HG02938 (cell line): ENCODE results near the gene NIN.

Experiments used
- ATAC-seq: cut with Tn5 transposase; IDR thresholded peaks from one replicate; pipeline ENCODE4 v1.9.1; 2021; ENCODE audit warnings: mild to moderate bottlenecking, moderate library complexity; ENCODE audit not compliant: unreplicated experiment

NIN gene

DNA sequence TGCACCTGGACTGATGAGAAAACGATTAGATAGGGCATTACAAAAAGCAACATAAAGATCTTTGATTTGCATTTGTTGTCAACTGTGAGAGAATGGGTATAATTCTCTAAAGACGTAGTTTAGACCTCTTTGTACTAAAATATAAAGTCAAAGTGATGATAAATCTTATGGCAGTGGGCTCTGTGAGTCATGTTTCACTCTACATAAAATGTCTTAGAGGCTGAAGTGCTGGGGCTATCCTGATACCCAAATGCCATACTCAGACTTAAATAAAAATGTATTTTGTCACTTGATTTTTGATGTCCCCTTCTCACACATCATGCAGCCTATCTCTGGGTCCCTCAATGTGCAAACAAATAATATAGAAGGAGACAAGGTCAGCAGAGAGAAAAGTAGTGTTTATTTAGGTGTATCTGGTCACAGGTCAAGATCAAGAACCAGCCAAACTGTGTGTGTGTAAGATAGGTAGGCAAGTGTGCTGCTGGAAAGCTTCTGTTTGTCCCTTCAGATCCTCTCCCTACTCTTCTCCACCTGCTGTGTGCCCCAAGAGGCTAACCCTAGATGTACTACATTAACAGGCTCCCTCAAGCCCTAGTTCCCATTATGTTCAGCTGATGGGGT, 7.0 kb upstream of the NIN start:
- no peak for ATAC-seq

DNA sequence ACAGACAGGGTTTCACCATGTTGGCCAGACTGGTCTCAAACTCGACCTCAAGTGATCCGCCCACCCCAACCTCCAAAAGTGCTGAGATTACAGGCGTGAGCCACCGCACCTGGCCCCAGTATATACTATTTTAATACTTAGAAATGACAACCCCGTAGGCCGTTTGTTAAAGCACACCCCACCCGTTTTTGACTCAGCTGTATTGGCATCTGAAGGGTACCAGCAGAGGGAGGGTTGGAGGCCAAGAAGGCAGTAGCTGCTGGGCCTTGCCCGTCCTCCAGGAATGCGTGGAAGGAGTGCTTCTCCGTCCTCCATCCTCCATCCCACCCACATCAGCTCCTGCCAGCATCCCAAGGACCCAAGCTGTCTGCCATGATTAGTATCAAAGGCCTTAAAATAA, 6.3 kb upstream of the NIN start:
- ATAC-seq, result no peak

DNA sequence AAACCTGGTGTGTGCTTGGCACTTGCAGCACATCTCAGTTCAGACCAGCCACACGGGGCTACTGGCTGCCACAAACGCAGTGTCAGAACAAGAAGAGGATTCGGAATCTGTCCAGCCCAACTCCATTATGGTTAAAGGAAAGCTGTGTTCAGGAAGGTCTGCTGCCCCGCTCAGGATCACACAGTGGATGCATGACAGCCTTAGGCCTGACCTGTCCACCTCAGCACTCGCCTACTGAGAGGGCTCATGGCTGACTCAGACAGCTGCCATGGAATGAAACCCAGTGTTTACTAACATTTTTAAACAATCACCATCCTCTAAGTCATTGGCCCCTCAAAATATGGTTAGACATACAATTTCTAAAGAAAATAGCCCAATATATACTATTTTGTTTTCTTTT, 5.6 kb upstream of the NIN start:
- ATAC-seq, result no peak

DNA sequence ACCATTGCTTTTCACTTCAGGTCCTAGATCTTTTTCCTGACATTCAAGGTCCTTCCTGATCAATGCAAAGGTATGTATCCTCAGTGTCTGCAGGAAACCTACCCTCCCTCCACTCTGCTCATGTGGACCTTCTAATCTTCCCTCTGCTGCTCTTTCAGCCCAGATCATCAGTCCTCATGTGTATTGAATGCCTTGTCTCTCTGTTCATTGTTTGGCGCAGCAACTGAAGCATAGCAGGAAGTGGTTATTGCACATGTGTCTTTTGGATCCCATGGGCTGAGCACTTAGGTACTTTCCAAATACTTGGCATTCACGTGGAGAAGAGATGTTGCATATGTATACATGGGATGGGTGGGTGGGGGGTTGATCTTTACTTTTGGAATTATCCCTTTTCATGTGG, 4.3 kb upstream of the NIN start:
- no peak for ATAC-seq

DNA sequence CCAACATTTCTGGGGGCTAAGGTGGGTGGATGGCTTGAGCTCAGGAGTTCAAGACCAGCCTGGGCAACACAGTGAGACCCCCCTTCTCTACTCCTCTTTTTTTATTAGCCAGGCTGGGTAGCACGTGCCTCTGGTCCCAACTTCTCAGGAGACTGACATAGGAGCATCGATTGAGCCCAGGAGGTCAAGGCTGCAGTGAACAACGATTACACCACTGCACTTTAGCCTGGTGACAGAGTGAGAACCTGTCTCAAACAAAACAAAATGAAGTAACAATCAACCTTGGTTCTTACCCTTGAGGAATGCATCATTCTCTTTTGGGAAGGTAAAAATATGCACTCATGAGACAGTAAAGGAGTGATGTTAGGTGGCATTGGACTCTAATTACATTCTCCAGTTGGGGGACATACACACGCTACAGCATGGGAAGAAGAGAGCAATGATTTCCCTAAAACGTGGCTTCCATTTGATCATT, 3.9 kb upstream of the NIN start:
- ATAC-seq, result no peak

DNA sequence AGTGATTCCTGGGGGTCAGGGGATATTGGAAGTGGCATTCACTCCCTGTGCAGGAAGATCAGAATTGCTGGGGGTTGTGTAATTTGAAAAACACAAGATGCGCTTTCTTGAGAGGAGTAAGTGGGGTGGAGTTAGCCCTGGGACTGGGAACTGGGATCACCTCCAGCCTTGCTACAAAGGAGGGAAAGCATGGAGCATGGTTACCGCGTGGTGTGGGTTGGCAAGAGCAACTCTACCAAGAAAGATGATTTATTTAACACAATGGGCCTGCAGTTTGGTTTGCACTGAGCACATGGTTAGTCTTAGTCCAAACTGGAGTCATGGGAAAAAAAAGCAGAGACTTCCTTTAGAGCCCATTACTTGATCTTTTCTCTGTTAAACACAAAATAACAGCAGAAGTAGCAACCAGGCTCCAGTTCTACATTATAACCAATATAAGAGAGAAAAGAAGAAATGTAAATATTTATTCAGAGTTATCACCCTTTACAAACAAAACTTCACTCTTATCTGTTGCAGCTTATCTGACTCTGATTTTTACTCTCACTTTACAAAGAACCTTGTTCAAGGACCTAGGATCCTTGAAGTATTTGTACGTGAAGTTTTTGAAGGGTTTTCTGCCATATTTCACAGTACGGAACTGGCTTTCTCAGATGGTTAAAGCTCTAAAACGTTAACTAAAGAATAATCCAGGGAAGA, 2.1 kb upstream of the NIN start:
- no peak for ATAC-seq

DNA sequence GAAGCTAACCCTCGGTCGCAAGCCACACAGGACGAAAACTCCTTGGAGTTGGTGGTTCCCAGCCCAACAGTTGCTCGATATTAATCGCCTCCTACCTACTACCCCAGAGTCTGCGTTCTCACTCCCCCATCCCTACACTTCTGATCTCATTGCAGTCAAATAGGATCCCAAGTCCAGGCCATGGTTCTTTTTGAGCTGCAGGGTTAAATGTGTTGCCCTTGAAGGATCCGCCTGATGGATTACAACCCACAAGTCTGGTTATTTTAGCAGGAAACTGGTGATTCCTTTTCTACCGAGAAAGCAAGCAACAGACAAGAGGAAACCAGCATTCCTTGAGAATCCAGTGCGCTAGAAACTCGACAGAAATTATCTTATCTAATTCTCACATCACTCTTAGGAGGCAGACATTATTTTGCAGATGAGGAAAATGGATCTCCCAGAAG, 785 bp upstream of the NIN start:
- ATAC-seq, result no peak

DNA sequence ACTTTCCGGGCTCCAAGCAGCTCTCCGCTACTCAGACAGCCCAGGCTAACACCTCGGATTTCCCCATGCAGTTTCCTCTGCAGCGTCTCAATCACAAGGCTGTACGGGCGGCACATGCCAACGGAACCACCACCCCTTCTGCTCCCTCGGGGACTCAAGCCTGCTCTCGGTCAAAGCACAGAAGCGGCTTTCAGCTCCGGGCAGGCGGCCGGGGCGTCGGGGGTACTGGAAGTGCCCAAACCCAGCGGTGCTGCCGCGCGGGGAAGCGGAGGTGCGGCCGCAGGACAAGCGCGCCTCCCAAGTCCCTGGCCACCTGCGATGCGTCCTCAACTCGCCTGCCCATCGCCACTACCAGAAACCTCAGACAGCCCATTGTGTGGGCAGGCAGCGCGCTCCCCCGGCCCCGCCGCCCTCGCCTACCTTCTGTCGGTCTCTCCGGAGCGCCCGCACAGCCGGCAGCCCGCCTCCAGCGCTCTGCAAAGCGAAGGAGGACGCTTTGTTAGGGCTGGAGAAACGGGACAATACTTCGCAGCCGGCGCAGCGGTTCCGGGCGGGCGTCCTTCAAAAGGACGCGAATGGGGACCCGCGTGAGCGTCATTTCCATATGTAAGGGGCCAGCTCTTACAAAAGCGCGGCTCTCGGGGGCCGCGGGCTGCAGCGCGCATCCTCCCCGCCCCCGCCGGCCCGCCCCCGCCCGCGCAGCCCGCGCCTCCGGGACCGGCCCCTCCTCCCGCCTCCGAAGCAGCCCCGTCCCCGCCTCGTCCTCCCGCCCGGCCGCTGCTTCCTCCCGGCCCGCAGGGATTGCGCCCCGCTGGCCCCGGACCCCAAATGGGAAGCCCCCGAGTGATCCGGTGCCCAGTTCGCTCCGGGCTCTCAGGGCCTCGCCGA, 674 bp downstream of the NIN start:
- ATAC-seq, result peak; percentile 30

DNA sequence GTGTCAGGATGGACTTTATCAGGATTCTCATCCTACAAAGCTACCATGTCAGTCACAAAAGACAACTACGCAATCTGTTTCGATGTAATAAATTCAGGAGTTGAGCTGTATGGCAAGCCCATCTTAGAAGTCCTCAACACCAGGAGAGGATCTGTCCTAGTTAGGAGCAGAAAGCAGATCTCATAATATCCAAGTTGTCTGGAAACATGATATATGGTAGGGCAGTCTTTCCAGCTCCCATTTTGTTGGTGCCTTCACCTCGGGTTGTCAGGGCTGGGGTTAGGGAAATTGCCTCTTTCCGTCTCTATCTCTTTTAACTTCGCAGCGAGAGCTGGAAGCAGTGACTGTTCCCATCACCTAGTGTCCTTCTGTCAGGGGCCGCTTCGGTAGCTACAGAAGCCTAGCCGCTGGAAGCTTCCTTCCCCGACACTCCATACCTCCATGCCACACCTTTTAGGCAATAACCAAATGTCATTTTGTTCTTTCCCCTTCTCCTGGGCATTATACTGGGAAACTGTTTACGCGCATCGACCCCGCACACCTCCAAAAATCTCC, 1.4 kb downstream of the NIN start:
- ATAC-seq, result no peak

DNA sequence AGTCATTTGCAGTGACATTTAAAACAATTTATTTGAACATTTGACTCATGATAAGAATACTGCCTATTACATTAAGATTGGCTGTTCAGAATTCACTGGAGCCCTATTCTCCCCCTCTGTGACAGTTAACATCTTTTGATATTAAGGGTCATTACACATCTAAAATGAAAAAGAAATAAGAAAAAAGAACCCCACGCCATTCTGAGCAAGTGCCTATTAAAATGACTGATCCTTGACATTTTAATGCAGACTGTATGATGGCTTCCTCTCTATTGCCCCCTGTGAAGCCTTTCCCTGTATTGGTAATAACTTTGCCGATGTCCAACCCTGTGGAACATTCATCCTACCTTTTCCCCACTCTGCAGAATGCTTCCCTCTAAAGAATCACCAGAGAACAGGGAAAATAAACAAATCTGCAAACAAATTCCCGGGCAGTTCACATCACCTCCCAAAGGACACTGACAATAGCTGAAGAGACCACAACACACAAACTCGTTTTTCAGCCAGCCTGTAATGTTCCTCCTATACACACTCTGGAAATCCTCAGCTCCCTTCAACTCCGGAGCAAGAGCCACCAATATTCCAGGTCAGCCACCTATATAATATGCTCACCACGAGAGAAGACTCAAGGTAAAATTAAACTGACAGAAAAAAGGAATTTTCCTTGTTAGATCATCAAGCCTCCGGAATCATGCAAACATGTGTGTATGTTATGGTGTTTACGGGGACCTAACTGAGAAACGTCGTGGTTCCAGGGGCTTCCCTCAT, 2.1 kb downstream of the NIN start:
- ATAC-seq, result no peak

DNA sequence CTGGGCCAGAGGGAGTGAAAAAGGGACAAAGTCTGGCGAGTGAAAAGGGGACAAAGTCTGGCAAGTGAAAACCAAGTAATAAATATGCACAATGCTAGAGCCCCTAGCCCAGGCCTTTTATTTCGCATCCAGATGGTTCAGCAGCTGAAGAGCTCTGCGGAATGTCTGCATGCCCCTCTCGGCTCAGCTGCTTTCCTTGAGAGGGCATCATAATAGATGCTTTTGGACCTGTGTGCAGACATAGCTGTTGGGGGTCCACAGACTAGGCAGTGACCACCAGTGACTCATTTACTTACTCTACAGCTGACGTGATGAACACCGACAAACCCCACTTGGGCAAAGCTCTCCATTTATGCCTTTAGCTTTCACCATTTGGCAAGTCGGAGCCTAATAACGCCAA, 4.3 kb downstream of the NIN start:
- no peak for ATAC-seq

DNA sequence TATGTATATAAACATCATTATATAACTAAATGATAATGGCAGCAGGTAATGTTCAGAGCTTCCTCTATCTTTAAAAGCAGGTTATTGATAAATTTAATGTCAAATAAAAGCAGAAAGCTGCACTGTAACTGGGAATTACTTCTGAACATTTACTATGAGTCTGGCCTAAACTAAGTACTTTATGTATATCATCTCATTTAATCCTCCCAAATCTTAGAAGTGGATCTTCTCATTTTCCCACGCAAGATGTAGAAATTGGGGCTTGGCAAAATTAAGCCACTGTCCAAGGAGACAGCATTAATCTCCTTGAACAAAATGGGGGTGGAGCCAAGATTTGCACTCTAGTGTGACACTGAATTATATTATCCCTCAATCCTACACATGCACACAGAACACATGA, 5.7 kb downstream of the NIN start:
- ATAC-seq, result no peak

DNA sequence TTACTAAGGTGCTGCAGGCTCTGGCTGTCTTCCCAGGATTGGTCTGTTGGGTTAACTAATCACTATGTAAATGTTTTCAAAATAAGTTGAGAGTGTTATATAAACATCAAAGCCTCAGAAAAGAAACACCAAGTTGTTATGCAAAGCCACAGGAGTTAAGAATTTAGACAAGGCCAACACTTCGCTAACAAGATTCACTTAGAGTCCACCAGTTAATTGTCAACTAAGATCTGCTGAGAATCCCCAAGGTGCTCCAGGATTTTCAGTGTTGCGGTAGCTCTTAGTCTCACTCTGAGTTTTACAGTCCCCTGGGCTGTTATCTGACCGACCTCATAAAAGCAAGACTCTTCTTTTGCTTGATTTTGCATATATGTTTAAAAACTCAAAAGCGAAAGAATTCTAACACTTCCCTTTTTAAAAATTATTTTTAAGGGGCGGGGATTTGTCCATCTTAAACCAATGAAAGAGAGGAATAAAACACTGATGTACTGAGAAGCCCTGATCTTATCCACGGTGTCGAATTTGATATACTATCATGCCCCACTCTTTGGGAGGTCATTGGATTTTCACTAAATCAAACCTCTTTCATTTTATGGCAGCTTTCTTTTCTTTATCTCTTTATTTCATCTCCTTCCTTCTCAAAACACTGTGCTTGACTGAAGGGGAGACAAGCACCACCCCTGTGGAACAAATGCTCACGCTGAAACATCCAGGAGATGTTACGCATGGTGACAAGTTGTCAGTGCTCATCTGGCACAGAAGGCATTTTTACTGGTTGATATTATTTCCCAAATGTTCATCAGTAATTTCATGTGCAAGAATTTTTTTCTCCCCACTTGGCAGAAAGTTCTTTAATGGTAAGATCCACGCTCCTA, 7.0 kb downstream of the NIN start:
- peak; percentile 72 for ATAC-seq

DNA sequence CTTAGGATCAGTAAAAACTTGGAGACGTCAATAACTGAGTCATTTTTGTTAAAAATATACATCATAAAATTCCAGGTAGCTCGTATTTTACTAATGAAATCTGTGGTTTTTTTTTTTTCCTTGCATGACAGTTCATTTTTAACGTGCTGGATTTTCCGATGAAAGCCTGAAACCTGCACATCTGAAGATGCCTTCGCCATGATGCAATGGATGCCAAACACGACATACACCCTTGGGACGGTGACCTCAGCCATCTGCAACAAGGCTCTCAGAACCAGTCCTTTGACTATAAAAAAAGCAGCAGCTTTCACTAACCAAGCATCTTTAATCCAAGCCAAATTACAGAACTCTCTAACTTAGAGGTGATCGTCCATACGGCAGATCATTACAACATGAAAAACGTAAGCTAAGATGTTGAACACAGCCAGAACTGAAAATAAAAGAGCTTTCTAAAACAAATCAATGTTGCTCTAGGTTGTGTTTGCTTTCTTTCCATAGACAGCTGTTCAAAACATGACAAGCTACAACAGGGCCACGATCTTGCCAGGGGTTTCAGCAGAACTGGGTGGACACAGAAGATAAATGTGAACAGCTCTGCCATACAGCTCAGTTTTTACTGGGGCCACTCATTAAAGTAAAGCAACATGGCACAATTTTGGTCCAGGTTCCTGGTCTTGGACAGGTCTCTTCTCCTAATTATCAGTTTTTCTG, 7.8 kb downstream of the NIN start:
- peak; percentile 19 for ATAC-seq

DNA sequence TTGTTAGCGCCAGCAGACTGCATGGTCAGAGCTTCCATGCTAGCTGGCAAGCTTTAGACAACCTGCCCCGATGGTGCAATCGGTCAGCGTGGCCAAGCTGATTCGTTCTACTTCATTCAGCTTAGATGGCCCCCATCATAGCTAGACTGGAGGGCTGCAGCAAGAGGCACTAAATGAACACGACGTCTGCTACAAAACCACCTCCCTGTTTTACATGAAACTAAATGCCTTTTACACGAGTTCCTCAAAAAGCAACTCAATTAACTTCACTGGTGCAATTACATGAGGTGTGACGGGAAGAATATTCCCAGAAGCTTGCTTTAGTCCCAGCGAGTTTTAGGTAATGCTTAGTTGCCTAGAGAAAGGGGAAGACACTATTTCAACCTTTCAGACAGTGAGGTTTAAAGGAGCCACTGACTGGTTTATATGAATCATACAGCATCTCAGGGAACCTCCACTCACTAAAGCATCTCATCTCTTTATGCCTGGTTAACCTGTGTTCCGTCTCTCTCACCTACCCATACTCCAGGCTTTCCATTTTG, 8.4 kb downstream of the NIN start:
- no peak for ATAC-seq

DNA sequence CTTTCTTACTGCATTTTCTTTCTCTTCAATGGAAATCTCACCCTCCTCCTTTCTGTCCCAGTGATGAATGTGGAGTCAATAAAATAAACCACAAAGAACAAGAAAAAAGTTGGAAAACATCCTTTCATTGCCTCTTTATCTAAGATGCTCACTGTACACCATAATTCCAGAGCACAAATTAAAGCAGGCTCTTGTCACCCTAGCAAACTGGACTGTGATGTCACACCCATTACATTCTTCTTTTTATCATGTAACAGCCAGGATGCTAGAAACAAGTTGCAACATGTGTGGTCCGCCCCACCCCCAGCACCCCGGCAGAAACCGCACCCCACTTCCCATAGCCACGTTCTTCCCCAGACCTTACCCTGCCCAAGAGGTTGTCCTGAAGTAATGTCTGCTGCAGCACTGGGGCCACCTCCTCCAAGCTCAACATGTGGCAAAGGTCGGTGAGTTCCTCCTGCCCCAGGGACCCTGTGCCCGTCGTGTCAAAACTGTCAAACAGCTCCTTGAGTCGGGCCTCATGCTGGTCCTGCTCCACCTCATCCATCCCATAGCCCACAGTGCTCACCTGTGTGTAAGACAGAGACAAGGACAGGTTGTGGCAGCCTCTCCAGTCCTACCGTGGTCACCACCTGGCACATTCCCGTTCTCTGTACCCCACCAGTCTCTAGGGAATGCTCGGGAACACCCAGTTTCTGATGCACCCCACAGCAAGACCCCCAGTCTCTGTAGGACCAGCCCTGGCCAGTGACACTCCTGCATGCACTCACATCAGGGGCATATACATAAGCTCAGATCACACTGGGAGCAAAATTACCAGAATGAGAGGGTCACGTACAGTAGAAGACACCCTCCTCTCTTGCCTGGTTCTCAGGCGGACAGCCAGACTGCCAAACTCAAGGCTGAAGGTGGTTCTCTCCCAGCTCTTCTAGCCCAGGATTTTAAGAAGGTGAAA, 9.2 kb downstream of the NIN start:
- no peak for ATAC-seq

DNA sequence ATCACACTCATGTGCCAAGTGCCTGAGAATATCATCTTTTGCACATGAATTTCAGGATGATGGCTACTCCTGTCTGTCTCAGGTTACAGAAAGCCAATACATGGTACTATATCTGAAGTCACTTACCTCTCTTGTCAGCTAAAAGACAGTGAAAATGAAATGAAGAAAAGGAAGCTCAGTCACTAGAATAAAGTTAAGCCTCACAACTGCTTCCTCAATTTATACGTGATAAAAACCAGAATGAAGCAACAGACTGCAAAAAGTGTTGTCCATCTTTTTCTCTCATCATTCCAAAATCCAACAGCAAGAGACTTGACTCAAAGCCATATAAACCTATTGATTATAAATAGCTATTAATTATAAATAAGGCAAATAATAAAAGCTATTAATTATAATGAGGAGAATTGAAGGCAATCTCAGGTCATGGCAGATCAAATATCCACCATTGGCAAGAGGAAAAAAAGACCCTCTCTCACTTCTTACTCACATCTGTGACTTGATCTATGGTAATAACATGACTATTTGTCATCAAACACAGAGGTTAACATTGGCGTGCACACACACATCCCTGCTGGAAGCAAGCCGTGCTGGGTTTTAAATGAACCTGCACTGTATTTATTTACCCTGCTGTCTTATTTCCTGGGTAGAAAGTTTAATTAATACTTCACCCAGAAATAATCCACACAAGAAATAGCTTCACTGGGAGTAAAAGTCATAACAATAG, 10.0 kb downstream of the NIN start:
- ATAC-seq, result no peak
